ENCODE measurements around the gene WASHC3. TPM values are rescaled to one million over a fixed set of nuclear protein-coding genes. Genes with fewer than 3 reads are reported as not detected.

The WASHC3 gene
- total and polyA plus RNA-seq, 2 donors (not counting 3 experiments of a cell fraction or from before 2014, with no cell fraction given), result 27.8 to 28.8 TPM

- intact Hi-C loops (cut with micrococcal nuclease), result loop anchor here (2.0 kb wide), 1 partner anchor 20 kb away; no protein-coding TSS in a partner anchor
- H3K27me3 ChIP-seq (ENCODE audit: control insufficient read depth in 2 of 2, insufficient read depth in 2 of 2, low read length in 2 of 2), result no peaks in the 10 kb centered on the region
- H3K9ac ChIP-seq (replicated peaks; ENCODE audit: extremely low read depth, insufficient read depth, low read length), result no peak overlapping the region
- DNase-seq (ENCODE audit: low read depth, low spot score), result no peak
- no peaks in the 10 kb centered on the region for H4K20me1 ChIP-seq (replicated peaks; ENCODE audit: control insufficient read depth, extremely low read depth, insufficient read depth, low read length)
- H3K9me1 ChIP-seq (replicated peaks; ENCODE audit: control insufficient read depth, extremely low read depth, insufficient read depth, low read length), result no peaks in the 10 kb centered on the region
- no peak overlapping the region for H3K27ac ChIP-seq (ENCODE audit: insufficient read depth, low read depth, low read length)
- no peak overlapping the region for H2AFZ ChIP-seq (ENCODE audit: low read depth, low read length)
- H3K9me3 ChIP-seq (replicated peaks; ENCODE audit: control insufficient read depth, insufficient read depth, low read length), result no peaks in the 10 kb centered on the region
- H3K4me2 ChIP-seq (ENCODE audit: insufficient read depth, low read length), result no peak overlapping the region
- H3K4me3 ChIP-seq (replicated peaks in 1 of 3; ENCODE audit: insufficient read depth in 1 of 3, low read depth in 1 of 3, low read length in 3 of 3), result no peak overlapping the region
- ChIA-PET CTCF (no interaction called here), POLR2A (no interaction called here)
- no peak for FAIRE-seq
- no peaks in the 10 kb centered on the region for H3K36me3 ChIP-seq (ENCODE audit: control insufficient read depth in 2 of 2, extremely low read depth in 1 of 2, insufficient read depth in 2 of 2, low read length in 2 of 2)
- dilution Hi-C loops (cut with MboI; ENCODE audit: extremely low pct_ligation_motif_present, low sequenced_read_pairs), result no loop called here
- H3K4me1 ChIP-seq (ENCODE audit: control insufficient read depth, extremely low read depth, insufficient read depth, low read length), result no peaks in the 10 kb centered on the region
- BruUV-seq (replicated peaks), result no TSS peak
- no peaks in the 10 kb centered on the region for H3K79me2 ChIP-seq (ENCODE audit: control insufficient read depth, insufficient read depth, low read length)
- TF ChIP-seq JUN (IDR thresholded peaks at IDR 0.05; ENCODE audit: borderline replicate concordance, insufficient read depth, insufficient read length, low read depth) (no peak), MYC (IDR thresholded peaks at IDR 0.05; ENCODE audit: low read depth, low read length) (no peak), EZH2 (IDR thresholded peaks at IDR 0.05; ENCODE audit: borderline replicate concordance, low read depth, low read length, severe bottlenecking) (no peak), POLR2AphosphoS5 (IDR thresholded peaks at IDR 0.05; ENCODE audit: insufficient read depth, low read depth, low read length) (no peak), MAX (IDR thresholded peaks at IDR 0.05; ENCODE audit: insufficient read depth, insufficient read length) (no peak), POLR2A (IDR thresholded peaks at IDR 0.05; ENCODE audit: low read depth, low read length) (no peak), GATA2 (IDR thresholded peaks at IDR 0.05; ENCODE audit: insufficient read depth, insufficient read length, low read depth, low read length) (no peak), FOS (IDR thresholded peaks at IDR 0.05; ENCODE audit: borderline replicate concordance, insufficient read depth, low read length) (no peak), CTCF (IDR thresholded peaks at IDR 0.05; ENCODE audit: extremely low read depth in 1 of 2, insufficient read depth in 1 of 2, low read depth in 1 of 2, low read length in 2 of 2) (no peak)
Measured at GRCh38 chr12:102026728-102027127, 35.1 kb downstream of the WASHC3 start.

Measured in endothelial cell of umbilical vein (primary cell).